Measurements from ENCODE around the gene HRCT1.
"Not testable (repeated sequence)": the region's sequence is repeated elsewhere in the genome, so short reads cannot be mapped to it uniquely, and the experiment has no call there.

HRCT1 gene

DNA sequence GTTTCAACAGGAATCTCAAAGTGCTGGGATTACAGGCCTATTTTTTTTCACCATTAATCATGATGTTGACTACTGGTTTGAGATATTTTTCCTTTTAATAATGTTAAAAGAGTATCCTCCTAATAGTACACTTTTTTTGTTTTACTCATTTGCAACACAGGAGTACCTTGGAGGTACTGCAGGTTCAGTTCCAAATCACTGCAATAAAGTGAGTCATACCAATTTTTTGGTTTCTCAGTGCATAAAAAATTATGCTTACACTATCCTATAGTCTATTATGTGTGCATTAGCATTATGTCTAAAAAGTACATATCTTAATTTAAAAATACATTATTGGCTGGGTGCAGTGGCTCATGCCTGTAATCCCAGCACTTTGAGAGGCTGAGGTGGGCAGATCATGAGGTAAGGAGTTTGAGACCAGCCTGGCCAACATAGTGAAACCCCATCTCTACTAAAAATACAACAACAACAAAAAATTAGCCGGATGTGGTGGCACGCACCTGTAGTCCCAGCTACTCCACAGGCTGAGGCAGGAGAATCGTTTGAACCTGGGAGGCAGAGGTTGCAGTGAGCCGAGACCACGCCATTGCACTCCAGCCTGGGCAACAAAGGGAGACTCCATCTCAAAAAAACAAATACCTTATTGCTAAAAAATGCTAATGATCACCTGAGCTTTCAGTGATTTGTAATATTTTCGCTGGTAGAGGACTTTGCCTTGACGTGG is 8.5 kb upstream of the HRCT1 start:
- DNase-seq: not testable (repeated sequence)

GRCh38 chr9:35898337-35898736 is 7.7 kb upstream of the HRCT1 start:
- DNase-seq: no peak

DNA sequence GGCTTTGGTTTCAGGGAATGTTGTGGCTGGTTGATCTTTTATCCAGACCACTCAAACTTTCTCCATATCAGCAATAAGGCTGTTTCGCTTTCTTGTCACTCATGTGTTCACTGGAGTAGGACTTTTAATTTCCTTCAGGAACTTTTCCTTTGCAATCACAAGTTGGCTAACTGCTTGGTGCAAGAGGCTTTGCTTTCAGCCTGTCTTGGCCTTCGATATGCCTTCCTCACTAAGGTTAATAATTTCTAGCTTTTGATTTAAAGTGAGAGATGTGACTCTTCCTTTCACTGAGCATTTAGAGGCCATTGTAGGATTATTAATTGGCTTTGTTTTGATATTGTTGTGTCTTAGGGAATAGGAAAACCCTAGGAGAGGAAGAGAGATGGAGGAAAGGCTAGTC is 7.0 kb upstream of the HRCT1 start:
- DNase-seq: no peak

GRCh38 chr9:35903049-35903448 is 3.0 kb upstream of the HRCT1 start:
- peak; percentile 36 for DNase-seq

- no peak for DNase-seq
Observed at GRCh38 chr9:35904338-35904737, 1.7 kb upstream of the HRCT1 start.

GRCh38 chr9:35905051-35905781 is 786 bp upstream of the HRCT1 start:
- no peak for DNase-seq

GRCh38 chr9:35906923-35907699 is 1.1 kb downstream of the HRCT1 start:
- no peak for DNase-seq

- peak; percentile 27 for DNase-seq
Observed at GRCh38 chr9:35907711-35908503, 1.9 kb downstream of the HRCT1 start.

GRCh38 chr9:35908504-35909125 is 2.6 kb downstream of the HRCT1 start:
- DNase-seq: no peak

GRCh38 chr9:35909274-35909673 is 3.3 kb downstream of the HRCT1 start, which contains the start of gene SPAAR:
Gene SPAAR, plus strand, starts transcription at chr9:35909490. Its CDS starts 974 bp downstream, at chr9:35910464.
- no peak for DNase-seq

- no peak for DNase-seq
Observed at GRCh38 chr9:35909687-35910612, 3.9 kb downstream of the HRCT1 start.

DNA sequence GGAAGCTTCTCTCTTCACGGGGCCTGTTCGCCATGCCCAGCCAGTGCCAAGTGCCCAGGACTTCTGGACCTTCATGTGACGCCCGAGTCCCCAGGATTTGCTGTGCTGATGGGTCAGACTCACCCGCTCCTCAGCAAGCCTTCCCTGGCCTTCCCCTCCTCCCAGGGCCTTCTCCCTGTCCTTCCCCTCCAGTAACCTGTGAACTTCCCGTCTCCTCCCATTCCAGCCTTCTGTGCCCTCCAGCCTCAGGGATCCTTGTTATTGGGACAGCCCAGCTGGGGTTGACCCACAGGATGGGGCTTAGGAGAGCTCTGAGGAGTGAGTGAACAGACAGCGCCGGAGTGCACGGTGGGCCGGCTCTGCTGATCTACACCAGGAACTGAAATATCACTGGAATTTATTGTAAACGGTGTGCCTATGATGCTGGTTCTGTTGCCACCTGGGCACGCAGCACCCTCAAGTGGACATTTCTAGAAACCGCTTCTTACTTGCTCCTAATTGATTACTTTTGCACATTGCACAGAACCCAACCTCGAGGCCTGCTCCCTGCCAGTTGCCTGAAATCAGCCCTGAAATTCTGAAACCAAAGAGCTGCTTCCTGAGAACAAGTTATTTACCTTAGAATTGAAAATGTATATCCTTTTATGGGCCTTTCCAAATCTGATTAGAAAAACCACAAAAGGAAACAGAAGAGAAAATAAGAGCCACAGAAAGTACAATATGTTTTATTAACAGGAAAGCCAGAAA is 4.8 kb downstream of the HRCT1 start:
- peak; percentile 42 for DNase-seq

DNA sequence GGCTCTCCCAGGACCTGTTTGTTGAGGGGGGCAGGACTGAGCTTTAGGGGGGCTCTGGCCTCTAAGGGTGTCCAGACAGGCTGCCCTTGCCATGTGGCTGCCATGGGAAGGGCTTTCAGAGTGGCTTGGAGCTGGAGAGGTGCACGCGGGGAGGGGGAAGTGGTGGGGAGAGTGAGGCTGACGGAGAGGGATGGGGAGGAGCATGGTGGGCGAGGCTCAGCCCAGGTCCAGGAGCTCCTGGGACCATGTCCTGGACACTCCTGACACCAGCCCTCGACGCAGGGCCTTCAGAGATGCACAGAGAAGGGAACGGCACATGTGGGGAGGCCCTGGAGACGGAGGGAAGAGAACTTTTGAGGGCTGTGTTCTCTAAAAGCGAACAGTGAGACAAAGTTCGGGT is 5.7 kb downstream of the HRCT1 start:
- no peak for DNase-seq

GRCh38 chr9:35912791-35913400 is 6.9 kb downstream of the HRCT1 start:
- no peak for DNase-seq

GRCh38 chr9:35913429-35913828 is 7.4 kb downstream of the HRCT1 start:
- DNase-seq: not testable (repeated sequence)

- DNase-seq: peak; percentile 25
Observed at GRCh38 chr9:35914301-35914807, 8.4 kb downstream of the HRCT1 start.

DNA sequence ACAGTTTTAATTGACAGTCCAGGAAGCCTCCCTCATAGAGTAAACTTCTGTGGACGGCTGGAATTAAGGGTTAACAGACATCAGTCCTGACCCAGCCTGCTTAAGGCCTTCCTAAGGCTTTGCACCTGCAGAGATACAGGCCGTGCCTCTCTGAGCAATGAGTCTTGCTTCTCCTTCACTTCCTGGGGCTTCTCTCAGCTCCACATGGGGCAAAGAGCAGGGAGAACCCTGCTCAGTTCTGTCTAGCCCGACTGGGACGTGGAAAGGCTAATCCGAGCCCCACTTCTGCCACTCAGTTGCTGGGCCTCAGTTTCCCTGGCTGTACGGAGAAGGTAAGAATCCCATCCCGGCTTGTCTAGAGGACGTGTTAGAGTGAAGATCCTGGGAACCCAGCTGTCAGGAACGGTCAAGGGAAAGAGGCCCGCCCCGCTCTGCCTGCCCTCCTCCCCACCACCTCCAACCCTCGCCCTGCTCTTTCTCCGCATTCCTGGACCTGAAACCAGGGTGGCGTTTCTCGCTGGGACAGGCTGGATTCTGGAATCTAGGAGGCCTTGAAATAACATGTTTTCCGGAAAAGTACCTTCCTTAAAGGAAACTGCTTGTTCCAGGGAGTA is 9.8 kb downstream of the HRCT1 start:
- no peak for DNase-seq

DNA sequence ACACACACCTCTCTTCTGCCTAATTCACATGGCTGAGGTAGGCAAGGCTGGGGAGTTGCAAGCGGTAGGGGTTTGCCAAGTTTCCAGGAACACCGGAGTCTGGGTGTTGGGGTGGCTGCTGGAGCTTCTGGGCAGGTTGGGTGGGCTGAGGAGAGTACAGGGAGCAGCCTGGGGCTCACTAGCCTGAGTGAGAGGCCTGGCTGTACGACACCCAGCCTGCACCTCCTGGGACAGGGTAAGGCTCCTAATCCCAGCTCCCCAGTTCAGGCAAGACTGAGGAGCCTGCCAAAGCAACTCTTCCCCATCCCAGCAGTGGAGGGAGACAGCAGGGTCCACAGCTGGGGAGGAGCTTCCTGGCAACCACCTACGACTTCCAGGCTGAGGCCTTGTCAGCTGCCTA is 11.3 kb downstream of the HRCT1 start:
- DNase-seq: no peak

DNA sequence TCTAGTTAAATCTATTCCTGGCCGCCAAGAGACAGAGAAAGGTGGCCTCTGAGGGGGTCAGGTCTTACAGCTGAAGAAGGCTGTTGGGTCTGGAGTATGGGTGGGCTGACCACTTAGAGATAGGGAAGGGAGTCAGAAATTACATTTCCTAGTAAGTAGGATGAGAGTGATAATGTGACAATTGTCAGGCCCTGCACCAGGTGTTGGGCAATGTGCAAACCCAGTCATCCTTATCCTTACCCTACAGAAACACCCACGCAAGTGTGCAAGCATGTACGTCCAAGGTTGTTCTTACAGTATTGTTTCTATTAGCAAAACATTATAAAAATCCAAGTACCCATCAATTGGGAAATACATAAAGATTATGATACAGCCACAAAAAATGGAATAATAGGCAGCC is 12.8 kb downstream of the HRCT1 start:
- no peak for DNase-seq

Measured in CD4-positive, alpha-beta T cell treated with Interleukin-15 for 1 hour (primary cell).